Kidney (tissue), 14 donors: ENCODE data around the gene RAB11B. TPM values are rescaled to one million over a fixed set of nuclear protein-coding genes. Genes with fewer than 3 reads are reported as not detected.
"Not testable (repeated sequence)": the region's sequence is repeated elsewhere in the genome, so short reads cannot be mapped to it uniquely, and the experiment has no call there.

Experiments used
- DNase-seq, 5 donors: peaks; one replicate each; pipeline ENCODE4 v3.0.0-alpha.2; 2013 to 2020
- FAIRE-seq: peaks from 2 replicates; lab custom pipeline; 2012; peaks lifted over from hg19 to GRCh38; lab: Jason Lieb, UNC
- H3K27ac ChIP-seq, 2 donors: one replicate each; pipeline ENCODE4 v1.7.0; 2013; ENCODE audit warnings: low read depth in 2 of 2, low read length in 2 of 2, inconsistent platforms in 1 of 2
- H3K27me3 ChIP-seq: one replicate; pipeline ENCODE4 v1.7.1; 2013; ENCODE audit warnings: low read length, inconsistent platforms; ENCODE audit not compliant: control insufficient read depth, insufficient read depth
- H3K36me3 ChIP-seq, 3 donors: one replicate each; pipeline versions ENCODE4 v1.7.0 to v1.7.1; 2013; ENCODE audit warnings: low read length in 3 of 3, control low read depth in 1 of 3, inconsistent platforms in 1 of 3; ENCODE audit not compliant: insufficient read depth in 3 of 3, control insufficient read depth in 2 of 3
- H3K4me1 ChIP-seq, 3 donors: one replicate each; pipeline versions ENCODE4 v1.7.0 to v1.7.1; 2013; ENCODE audit warnings: low read length in 3 of 3, inconsistent platforms in 1 of 3, low read depth in 1 of 3; ENCODE audit not compliant: control insufficient read depth in 2 of 3, insufficient read depth in 2 of 3
- H3K4me3 ChIP-seq, 3 donors: one replicate each; pipeline versions ENCODE4 v1.7.0 to v1.8.1; 2013; ENCODE audit warnings: low read length in 3 of 3, control low read depth in 1 of 3, inconsistent platforms in 1 of 3
- H3K9ac ChIP-seq, 3 donors: one replicate each; pipeline versions ENCODE4 v1.7.0 to v1.7.1; 2013; ENCODE audit warnings: low read length in 3 of 3, control low read depth in 1 of 3, inconsistent platforms in 1 of 3
- H3K9me3 ChIP-seq, 3 donors: one replicate each; pipeline versions ENCODE4 v1.7.0 to v1.7.1; 2013; ENCODE audit warnings: low read length in 3 of 3, control low read depth in 1 of 3, inconsistent platforms in 1 of 3; ENCODE audit not compliant: control insufficient read depth in 2 of 3, insufficient read depth in 1 of 3
- CTCF ChIP-seq: IDR thresholded peaks from 3 replicates; pipeline ENCODE4 v1.5.1; 2012; ENCODE audit warnings: mild to moderate bottlenecking, moderate library complexity, borderline replicate concordance; ENCODE audit not compliant: insufficient read depth; ENCODE audit errors: extremely low read depth
- intact Hi-C: fragments of 100-400 bp; cut with DNase I; formaldehyde crosslinking; loops from one replicate; pipeline ENCODE4 v1.11.1; 2022
- polyA plus RNA-seq: library from polyadenylated mRNA; stranded (reverse); fragments of 350-450 nt; fragmentation: Illumina TruSeq; extraction: RNeasy Lipid Tissue Mini Kit (QIAGEN cat#74804); gene quantifications from one replicate; pipeline ENCODE4 v1.2.3, GENCODE V29; 2014; ENCODE audit warnings: low read depth, low replicate concordance; ENCODE audit not compliant: insufficient read depth
- total RNA-seq: library from RNA; stranded (reverse); fragmentation: NEBNext Ultra II Directional; extraction: Animal tissue kit (Norgen Biotek cat#: 25700); gene quantifications from one replicate; pipeline ENCODE4 v1.2.1, GENCODE V29; 2021
- donor health status: control.
- donor health status: control.
- donor health status: control.
- donor health status: control.
- donor health status: control.
- donor health status: DM: yes; HTN: yes; CAD: no.
- donor health status: Normal renal cell carcinoma (clear cell type).

Gene RAB11B
- total and polyA plus RNA-seq, 2 donors from 2014 or later = 146 to 148 TPM

GRCh38 chr19:8403820-8404109, 13.6 kb downstream of the RAB11B start:
- Histone ChIP-seq H3K9ac (no peak overlapping the region), H3K27me3 (no peaks in the 10 kb centered on the region), H3K4me1 (no peaks in the 10 kb centered on the region), H3K27ac (no peak overlapping the region), H3K4me3 (no peak overlapping the region), H3K36me3 (peaks cover 0 to 21% (median 9%) of the 10 kb centered on the region in 3 donors), H3K9me3 (no peaks in the 10 kb centered on the region)
- intact Hi-C loops = no loop called here
- TF ChIP-seq CTCF = no peak
- DNase-seq (peak in 1 of 5 donors; percentile 35), FAIRE-seq (no peak)

GRCh38 chr19:8404391-8405151, 14.4 kb downstream of the RAB11B start:
- DNase-seq (peak in 1 of 5 donors; percentile 34), FAIRE-seq (no peak)
- H3K9me3 ChIP-seq = no peaks in the 10 kb centered on the region
- no peak for TF ChIP-seq CTCF
- intact Hi-C loops = no loop called here
- H3K4me3 ChIP-seq = no peak overlapping the region
- no peaks in the 10 kb centered on the region for H3K4me1 ChIP-seq
- peaks cover 0 to 21% (median 9%) of the 10 kb centered on the region in 3 donors for H3K36me3 ChIP-seq
- no peak overlapping the region for H3K9ac ChIP-seq
- H3K27me3 ChIP-seq = no peaks in the 10 kb centered on the region
- H3K27ac ChIP-seq = no peak overlapping the region

- H3K4me1 ChIP-seq, H3K9me3 ChIP-seq, H3K9ac ChIP-seq, DNase-seq, H3K27me3 ChIP-seq, FAIRE-seq, H3K27ac ChIP-seq, H3K36me3 ChIP-seq, H3K4me3 ChIP-seq: not testable (repeated sequence)
- intact Hi-C loops = loop anchor here (10.0 kb wide), 1 partner anchor 94 kb away; the partner anchor contains the start of gene PRAM1
Measured at GRCh38 chr19:8410718-8411117, 20.6 kb downstream of the RAB11B start.

- H3K4me1 ChIP-seq = peaks cover 0 to 6% (median 0%) of the 10 kb centered on the region in 3 donors
- H3K9me3 ChIP-seq = no peaks in the 10 kb centered on the region
- peak within 1 kb of the TSS in 2 of 3 donors; percentile 63 to 69 for H3K9ac ChIP-seq
- no peak for FAIRE-seq
- peak within 1 kb of the TSS in 1 of 2 donors; percentile 14 for H3K27ac ChIP-seq
- H3K36me3 ChIP-seq = no peaks in the 10 kb centered on the region
- peak within 1 kb of the TSS; percentile 31 to 85 (median 78) for H3K4me3 ChIP-seq
- TF ChIP-seq CTCF = peak; percentile 63
- no peaks in the 10 kb centered on the region for H3K27me3 ChIP-seq
- peak; percentile 98 to 99 (median 98) for DNase-seq
- intact Hi-C loops = loop anchor here (10.0 kb wide), 1 partner anchor 92 kb away; the partner anchor contains the start of gene PRAM1
Measured at GRCh38 chr19:8412783-8413628, 22.8 kb downstream of the RAB11B start, which contains the start of gene MARCHF2. Gene MARCHF2 (plus strand): TSS chr19:8413305. CDS start chr19:8421841, 8,536 bp downstream.
